HG03439 (cell line): ENCODE measurements around the gene FMO2.

ENCODE experiments used
- ATAC-seq: cut with Tn5 transposase; IDR thresholded peaks from one replicate; pipeline ENCODE4 v1.9.1; 2021; ENCODE audit warnings: mild to moderate bottlenecking, moderate library complexity; ENCODE audit not compliant: unreplicated experiment

The FMO2 gene

DNA sequence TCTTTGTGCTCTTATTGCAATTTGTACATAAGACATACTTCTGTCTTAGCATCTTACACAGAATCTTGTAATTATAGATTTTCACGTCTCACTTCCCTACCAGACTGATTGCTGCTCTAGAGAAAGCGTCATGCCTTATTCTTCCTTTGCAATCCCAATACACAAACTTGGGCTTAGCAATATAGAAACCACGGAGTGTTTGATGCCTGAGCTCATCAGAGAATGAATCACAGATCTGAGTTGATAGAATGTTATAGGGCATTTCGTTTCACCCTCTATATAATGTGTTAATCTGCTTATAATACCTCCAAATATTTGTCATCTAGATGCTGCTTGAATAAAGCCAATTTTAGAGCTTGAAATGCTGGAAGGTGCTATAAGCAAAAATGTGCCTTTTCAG lies 69.8 kb downstream of the FMO2 start:
- ATAC-seq = no peak

DNA sequence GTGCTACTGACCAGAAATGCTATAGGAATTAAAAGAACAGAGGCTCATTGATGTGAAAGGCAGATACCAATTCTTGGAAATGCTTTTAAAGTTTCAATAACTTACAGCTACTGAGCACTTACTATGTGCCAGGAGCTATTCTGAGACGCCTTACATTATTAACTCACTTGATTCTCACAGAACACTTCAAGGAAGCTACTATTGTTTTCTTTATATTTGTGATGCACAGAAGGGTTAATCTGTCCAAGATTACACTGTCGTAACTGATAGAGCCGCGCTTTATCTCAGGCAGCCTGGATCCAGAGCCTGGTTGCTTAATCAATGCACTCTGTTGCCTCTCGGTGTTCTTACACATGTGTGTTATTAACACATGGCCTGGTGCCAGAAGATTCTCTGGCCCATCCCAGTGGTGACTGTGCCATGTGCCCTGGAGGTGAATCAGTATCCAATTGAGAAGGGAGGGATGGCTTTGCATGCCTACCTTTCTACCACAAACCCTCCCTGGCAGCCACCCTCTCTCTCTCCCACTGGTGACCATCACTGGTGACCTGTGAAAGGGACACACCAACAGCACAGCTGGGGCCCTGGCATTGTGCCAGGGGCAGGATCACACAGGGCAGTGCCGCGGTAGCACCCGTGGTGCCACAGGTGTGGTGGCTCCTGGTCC lies 72.0 kb downstream of the FMO2 start:
- no peak for ATAC-seq

DNA sequence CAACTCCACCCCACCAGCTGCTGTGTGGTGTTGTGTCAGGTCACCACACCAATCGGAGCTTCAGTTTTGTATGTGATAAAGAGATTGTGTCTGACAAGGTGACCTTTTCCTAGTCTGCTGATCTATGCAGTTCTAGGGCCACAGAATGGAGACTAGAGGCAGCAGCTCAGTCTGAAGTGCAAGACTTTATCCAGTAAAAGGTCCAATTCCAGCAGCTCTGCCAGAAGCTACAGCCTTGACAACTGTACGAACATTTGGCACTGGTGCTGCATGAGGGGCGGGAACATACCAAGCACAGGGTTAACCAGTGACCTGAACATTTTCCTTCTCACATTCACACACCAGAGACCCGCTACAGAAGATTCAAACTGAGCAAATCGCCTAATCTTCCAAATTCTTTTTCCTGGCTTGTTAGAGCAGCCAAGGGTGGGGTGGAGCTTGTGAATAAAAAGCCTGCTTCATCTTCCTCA lies 72.5 kb downstream of the FMO2 start:
- ATAC-seq = no peak

DNA sequence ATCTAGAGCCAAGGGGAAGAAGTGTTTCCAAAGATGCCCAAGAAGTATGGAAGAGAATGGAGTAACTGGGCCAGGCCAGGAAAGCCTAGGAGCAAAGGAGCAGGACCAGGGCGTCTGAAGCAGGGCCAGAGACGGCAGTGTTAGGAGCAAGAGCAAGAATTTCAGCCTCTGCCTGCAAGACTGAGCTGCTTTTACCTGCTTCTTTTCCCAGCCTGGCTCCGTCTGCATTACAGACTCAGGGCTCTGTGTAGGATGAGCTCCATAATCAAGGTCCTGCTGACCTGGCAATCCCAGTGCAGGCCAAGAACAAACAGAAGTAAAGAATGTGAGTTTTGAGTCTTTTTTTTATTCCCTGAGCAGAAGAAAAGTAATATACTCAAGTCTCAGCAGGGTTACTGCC lies 73.3 kb downstream of the FMO2 start:
- ATAC-seq = no peak

DNA sequence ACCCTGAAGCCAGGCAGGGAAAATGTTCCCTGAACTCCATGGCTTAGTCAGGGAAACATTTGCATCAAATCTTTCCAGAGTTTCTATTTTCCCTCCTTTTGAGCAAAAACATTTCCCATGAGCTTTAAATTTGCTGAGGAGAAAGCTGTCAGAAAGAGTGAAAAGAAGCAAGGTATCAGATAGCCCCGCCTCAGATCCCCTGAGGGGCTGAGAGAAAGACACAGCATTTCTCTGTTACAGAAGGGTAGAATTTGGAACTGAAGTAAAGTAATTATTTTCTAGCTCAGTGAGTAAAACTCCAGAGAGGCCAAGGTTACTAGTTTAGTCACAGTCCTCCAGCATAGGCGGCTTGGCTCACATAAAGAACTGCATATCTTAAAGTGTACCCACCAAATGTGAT lies 73.8 kb downstream of the FMO2 start:
- no peak for ATAC-seq
